BLaER1 (cell line): ENCODE data around the gene LMTK3.
"Not testable (repeated sequence)": the region's sequence is repeated elsewhere in the genome, so short reads cannot be mapped to it uniquely, and the experiment has no call there.

ENCODE experiments used
- H3K27ac ChIP-seq: shearing (Covaris generic); formaldehyde crosslinking; 2 replicates; pipeline ENCODE4 v1.8.1; 2022
- H3K27me3 ChIP-seq: shearing (Covaris generic); formaldehyde crosslinking; 2 replicates; pipeline ENCODE4 v1.8.1; 2022
- H3K36me3 ChIP-seq: shearing (Covaris generic); formaldehyde crosslinking; 2 replicates; pipeline ENCODE4 v1.8.1; 2022
- H3K4me1 ChIP-seq: shearing (Covaris generic); formaldehyde crosslinking; 2 replicates; pipeline ENCODE4 v1.8.1; 2022
- H3K4me2 ChIP-seq: shearing (Covaris generic); formaldehyde crosslinking; 2 replicates; pipeline ENCODE4 v1.8.1; 2022
- H3K4me3 ChIP-seq: shearing (Covaris generic); formaldehyde crosslinking; 2 replicates; pipeline ENCODE4 v1.8.1; 2022
- H3K9ac ChIP-seq: shearing (Covaris generic); formaldehyde crosslinking; 2 replicates; pipeline ENCODE4 v1.8.1; 2022
- H3K9me3 ChIP-seq: shearing (Covaris generic); formaldehyde crosslinking; 2 replicates; pipeline ENCODE4 v1.8.1; 2022
- H4K20me1 ChIP-seq: shearing (Covaris generic); formaldehyde crosslinking; 2 replicates; pipeline ENCODE4 v1.8.1; 2022
- Cebpa-rat ChIP-seq: shearing (Covaris generic); IDR thresholded peaks from 2 replicates; pipeline ENCODE4 v1.8.1; 2022

LMTK3 gene

DNA sequence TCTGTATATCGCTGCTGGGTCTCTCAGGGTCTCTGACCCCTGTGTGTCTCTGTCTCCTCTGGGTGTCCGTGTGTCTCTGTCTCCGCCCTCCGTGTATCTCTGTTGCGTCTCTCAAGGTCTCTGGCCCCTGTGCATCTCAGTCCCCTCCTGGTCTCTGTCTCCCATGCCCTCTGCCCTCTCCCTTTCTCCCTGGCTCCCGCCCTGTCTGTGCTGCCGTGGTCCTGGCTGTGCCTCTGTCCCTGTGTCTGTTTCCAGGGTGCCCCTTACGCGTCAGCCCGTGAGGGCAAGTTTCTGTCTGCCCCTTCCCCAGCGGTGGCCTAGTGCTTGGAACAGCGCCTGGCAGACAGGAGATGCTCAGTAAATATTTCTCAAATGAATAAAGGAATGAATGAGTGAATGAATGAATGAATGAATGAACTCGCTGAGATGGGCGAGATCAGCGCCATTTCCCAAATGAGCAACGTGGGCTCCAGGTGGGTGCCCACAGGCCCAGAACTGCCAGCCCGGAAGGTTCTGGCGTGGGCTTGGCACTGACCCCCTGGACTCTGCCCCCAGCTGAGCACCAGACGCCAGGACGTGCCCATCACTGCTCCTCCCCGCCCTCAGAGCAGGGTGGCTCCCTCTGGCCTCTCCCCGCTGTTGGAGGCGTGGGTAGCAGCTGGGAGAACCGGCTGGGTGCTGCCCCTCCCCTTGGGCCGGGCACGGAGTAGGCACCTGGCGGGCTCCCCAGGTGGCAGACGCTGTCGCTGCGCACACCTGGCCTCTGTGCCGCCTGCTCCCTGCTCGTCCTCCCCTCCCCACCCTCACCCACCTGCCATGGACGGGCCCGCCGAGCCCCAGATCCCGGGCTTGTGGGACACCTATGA is 40.0 kb upstream of the LMTK3 start, which contains the start of gene SULT2B1:
TSS of gene SULT2B1 (plus strand) at position 736 of the 866 bp plus-strand sequence. CDS start at position 817, 81 bp downstream.
- no peak within 1 kb of the TSS for H3K4me3 ChIP-seq
- no peak within 1 kb of the TSS for H3K27ac ChIP-seq
- H4K20me1 ChIP-seq, result no peaks in the 10 kb centered on the region
- H3K9me3 ChIP-seq, result no peaks in the 10 kb centered on the region
- H3K4me2 ChIP-seq, result no peak within 1 kb of the TSS
- H3K36me3 ChIP-seq, result no peaks in the 10 kb centered on the region
- no peak for TF ChIP-seq Cebpa-rat
- no peaks in the 10 kb centered on the region for H3K27me3 ChIP-seq
- H3K4me1 ChIP-seq, result no peaks in the 10 kb centered on the region
- no peak within 1 kb of the TSS for H3K9ac ChIP-seq

GRCh38 chr19:48549380-48549779 is 37.7 kb upstream of the LMTK3 start:
- no peaks in the 10 kb centered on the region for H3K9me3 ChIP-seq
- H3K27me3 ChIP-seq, result no peaks in the 10 kb centered on the region
- H4K20me1 ChIP-seq, result no peaks in the 10 kb centered on the region
- H3K27ac ChIP-seq, result no peak overlapping the region
- H3K36me3 ChIP-seq, result no peaks in the 10 kb centered on the region
- no peak for TF ChIP-seq Cebpa-rat
- H3K4me1 ChIP-seq, result no peaks in the 10 kb centered on the region
- no peak overlapping the region for H3K9ac ChIP-seq
- no peak overlapping the region for H3K4me3 ChIP-seq
- H3K4me2 ChIP-seq, result no peak overlapping the region

GRCh38 chr19:48548253-48548911 is 36.7 kb upstream of the LMTK3 start:
- H4K20me1 ChIP-seq, result no peaks in the 10 kb centered on the region
- peaks cover 3% of the 10 kb centered on the region for H3K4me1 ChIP-seq
- no peak overlapping the region for H3K27ac ChIP-seq
- no peaks in the 10 kb centered on the region for H3K27me3 ChIP-seq
- no peak overlapping the region for H3K9ac ChIP-seq
- no peak overlapping the region for H3K4me2 ChIP-seq
- no peak overlapping the region for H3K4me3 ChIP-seq
- no peak for TF ChIP-seq Cebpa-rat
- H3K36me3 ChIP-seq, result no peaks in the 10 kb centered on the region
- no peaks in the 10 kb centered on the region for H3K9me3 ChIP-seq

DNA sequence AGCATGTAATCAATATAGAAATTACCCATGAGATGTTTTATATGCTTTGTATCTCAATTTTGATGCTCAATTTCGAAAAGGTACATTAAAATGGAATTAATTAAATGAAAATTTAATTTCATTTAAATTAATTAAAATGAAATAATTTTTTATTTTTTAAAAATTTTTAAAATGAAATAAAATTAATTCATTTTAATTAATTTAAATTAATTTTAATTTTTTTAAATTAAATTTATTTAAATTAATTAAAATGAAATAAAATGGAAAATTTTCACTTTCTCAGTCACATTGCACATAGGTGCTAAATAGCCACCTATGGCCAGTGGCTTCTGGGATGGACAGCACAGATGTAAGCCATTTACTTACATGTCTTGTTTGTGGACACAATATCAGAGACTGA is 36.1 kb upstream of the LMTK3 start:
- H3K27me3 ChIP-seq, result no peaks in the 10 kb centered on the region
- no peak overlapping the region for H3K27ac ChIP-seq
- H3K9ac ChIP-seq, result no peak overlapping the region
- no peak overlapping the region for H3K4me3 ChIP-seq
- no peaks in the 10 kb centered on the region for H3K36me3 ChIP-seq
- no peaks in the 10 kb centered on the region for H3K9me3 ChIP-seq
- H4K20me1 ChIP-seq, result no peaks in the 10 kb centered on the region
- no peak for TF ChIP-seq Cebpa-rat
- H3K4me1 ChIP-seq, result peaks cover 9% of the 10 kb centered on the region
- no peak overlapping the region for H3K4me2 ChIP-seq

DNA sequence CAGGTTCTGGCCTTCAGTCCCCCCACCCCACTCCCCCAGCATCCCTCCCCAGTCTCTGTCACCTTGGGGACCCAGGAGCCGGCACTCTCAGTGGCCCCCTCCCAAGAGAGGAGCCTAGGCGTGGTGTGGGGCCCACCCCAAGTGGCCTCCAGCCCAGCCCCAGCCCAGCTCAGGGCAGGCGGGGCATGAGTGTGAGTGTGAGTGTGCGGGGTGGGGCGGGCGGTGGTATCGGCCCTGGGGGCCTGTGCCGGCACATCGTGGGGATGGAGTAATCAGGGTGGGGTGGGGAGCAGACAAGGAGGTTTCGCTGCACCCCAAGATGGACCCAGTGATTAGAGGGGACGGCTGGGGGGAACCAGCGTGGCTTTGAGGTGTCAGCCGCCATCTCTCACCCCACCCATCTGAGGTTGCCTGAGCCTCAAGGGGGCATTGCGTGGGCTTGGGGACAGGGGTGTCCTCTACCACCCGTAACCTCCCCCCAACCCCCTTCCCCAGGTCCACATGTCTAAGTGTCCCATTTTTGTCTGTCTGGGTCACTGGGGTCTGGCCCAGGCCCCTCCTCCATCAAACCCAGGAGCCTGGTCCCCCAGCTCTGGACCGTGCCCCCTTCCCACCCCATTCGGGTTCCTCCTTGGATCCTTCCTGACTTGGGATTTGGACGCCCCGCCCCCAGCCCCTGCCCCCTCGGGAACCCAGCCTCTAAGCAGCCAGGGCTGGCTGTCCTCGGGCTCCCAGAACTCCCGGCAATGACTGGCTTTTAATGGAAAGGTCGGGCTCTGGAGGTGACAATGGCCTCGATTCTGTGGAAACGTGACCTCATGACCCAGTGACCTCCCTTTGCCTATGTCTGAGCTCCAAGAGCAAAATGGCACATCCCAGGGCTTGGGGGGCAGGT is 33.5 kb upstream of the LMTK3 start:
- TF ChIP-seq Cebpa-rat, result no peak
- H3K4me1 ChIP-seq, result peaks cover 9% of the 10 kb centered on the region
- H4K20me1 ChIP-seq, result no peaks in the 10 kb centered on the region
- H3K9me3 ChIP-seq, result no peaks in the 10 kb centered on the region
- no peak overlapping the region for H3K9ac ChIP-seq
- no peak overlapping the region for H3K4me2 ChIP-seq
- H3K36me3 ChIP-seq, result no peaks in the 10 kb centered on the region
- no peak overlapping the region for H3K4me3 ChIP-seq
- H3K27ac ChIP-seq, result no peak overlapping the region
- H3K27me3 ChIP-seq, result no peaks in the 10 kb centered on the region

DNA sequence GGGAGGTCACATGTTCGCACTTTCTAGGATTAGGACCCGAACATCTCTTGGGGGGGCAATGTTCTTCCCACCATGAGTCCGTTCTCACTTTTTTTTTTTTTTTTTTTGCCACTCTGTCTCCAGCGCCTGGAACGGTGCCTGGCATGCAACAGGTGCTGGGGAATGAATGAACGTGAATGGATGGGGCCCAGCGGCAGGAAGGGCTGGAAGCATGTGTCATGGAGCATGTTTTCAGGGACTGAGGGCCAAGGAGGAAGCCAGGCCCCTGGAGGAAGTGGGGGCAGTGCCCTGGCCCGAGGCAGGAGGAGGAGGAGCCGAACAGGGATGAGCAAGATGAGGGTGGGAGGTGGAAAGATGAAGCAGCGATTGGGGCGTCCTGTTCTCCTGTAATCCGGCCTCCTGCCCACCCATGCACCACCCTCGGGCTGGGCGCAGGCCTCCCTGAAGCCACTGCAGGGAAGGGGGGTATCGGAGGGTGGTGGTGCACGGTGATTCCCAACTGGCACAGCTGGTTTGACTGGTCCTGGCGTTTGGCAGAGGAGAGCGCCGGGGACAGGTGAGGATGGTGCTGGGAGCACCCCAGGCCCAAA is 31.6 kb upstream of the LMTK3 start:
- Histone ChIP-seq H3K27me3 (no peaks in the 10 kb centered on the region), H3K4me3 (no peak overlapping the region), H3K36me3 (no peaks in the 10 kb centered on the region), H3K9ac (no peak overlapping the region), H3K4me1 (peaks cover 9% of the 10 kb centered on the region), H3K4me2 (peak overlapping the region; percentile 40), H3K9me3 (no peaks in the 10 kb centered on the region), H4K20me1 (no peaks in the 10 kb centered on the region), H3K27ac (no peak overlapping the region)
- TF ChIP-seq Cebpa-rat, result no peak

GRCh38 chr19:48541813-48542212 is 30.2 kb upstream of the LMTK3 start:
- Histone ChIP-seq H3K9ac (no peak overlapping the region), H4K20me1 (no peaks in the 10 kb centered on the region), H3K27me3 (no peaks in the 10 kb centered on the region), H3K4me1 (peaks cover 13% of the 10 kb centered on the region), H3K27ac (no peak overlapping the region), H3K4me2 (no peak overlapping the region), H3K9me3 (no peaks in the 10 kb centered on the region), H3K4me3 (no peak overlapping the region), H3K36me3 (no peaks in the 10 kb centered on the region)
- TF ChIP-seq Cebpa-rat, result no peak

GRCh38 chr19:48540110-48540509 is 28.5 kb upstream of the LMTK3 start:
- Histone ChIP-seq H4K20me1 (no peaks in the 10 kb centered on the region), H3K4me3 (no peak overlapping the region), H3K9me3 (no peaks in the 10 kb centered on the region), H3K9ac (no peak overlapping the region), H3K4me1 (peaks cover 13% of the 10 kb centered on the region), H3K27me3 (no peaks in the 10 kb centered on the region), H3K4me2 (no peak overlapping the region), H3K36me3 (no peaks in the 10 kb centered on the region), H3K27ac (no peak overlapping the region)
- no peak for TF ChIP-seq Cebpa-rat

DNA sequence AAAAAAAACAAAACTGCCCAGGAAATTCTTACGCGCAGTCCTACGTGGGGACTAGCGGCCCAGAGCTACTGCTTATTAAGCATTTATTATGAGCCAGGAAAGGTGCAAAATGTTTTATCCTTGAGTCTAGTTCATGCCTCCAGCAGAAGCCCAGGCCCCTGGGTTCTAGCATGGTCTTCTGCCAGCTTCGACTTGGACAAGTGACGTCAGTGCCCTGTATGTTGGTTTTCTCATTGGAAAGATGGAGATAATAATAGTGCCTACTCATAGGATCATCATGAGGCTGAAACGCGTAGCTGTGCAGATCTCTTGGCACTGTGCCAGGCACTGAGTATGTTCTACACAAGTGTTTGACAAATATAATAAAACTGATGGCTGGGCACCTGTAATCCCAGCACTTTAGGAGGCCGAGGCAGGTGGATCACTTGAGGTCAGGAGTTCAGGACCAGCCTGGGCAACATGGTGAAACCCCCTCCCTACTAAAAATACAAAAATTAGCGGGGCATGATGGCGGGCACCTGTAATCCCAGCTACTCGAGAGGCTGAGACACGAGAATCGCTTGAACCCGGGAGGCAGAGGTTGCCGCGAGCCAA is 28.0 kb upstream of the LMTK3 start:
- Histone ChIP-seq H3K9ac (no peak overlapping the region), H3K27me3 (no peaks in the 10 kb centered on the region), H3K9me3 (no peaks in the 10 kb centered on the region), H3K36me3 (no peaks in the 10 kb centered on the region), H3K27ac (no peak overlapping the region), H4K20me1 (no peaks in the 10 kb centered on the region), H3K4me1 (peaks cover 13% of the 10 kb centered on the region), H3K4me2 (no peak overlapping the region), H3K4me3 (no peak overlapping the region)
- TF ChIP-seq Cebpa-rat, result no peak

DNA sequence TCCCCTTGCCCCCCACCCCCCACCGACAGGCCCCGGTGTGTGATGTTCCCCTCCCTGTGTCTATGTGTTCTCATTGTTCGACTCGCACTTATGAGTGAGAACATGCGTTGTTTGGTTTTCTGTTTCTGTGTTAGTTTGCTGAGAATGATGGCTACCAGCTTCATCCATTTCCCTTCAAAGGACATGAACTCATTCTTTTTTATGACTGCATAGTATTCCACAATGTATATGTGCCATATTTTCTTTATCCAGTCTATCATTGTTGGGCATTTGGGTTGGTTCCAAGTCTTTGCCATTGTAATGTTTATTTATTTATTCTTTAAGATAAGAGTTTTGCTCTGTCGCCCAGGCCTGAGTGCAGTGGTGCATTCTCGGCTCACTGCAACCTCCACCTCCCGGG is 26.4 kb upstream of the LMTK3 start:
- not testable (repeated sequence) for H3K27me3 ChIP-seq, H3K4me1 ChIP-seq, H3K4me3 ChIP-seq, H3K27ac ChIP-seq, H3K4me2 ChIP-seq, H4K20me1 ChIP-seq, H3K36me3 ChIP-seq, H3K9me3 ChIP-seq, H3K9ac ChIP-seq
